ENCODE measurements around the gene VTI1B.

DNA sequence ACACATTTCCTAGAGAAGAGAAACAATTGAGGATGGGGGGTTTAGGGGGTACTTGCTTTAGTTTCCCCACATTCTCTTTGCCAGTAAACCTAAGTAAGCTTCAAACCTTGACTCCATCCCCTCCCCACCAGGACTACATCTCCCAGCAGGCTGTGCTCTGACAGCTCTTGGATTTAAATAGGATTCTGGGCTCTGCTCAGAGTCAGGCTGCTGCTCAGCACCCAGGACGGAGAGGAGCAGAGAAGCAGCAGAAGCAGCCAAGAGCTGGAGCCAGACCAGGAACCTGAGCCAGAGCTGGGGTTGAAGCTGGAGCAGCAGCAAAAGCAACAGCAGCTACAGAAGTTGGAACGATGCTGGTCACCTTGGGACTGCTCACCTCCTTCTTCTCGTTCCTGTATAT, 47.9 kb upstream of the VTI1B start:
- TF ChIP-seq EP300 (IDR thresholded peaks at IDR 0.05) (no peak), CEBPB (IDR thresholded peaks at IDR 0.05) (no peak), MAFK (IDR thresholded peaks at IDR 0.05; ENCODE audit: partially characterized antibody) (no peak), RFX5 (IDR thresholded peaks at IDR 0.05) (no peak), BHLHE40 (IDR thresholded peaks at IDR 0.05; ENCODE audit: low read depth, low read length) (no peak), POLR2A (IDR thresholded peaks at IDR 0.05; ENCODE audit: low read length) (no peak), HDAC2 (IDR thresholded peaks at IDR 0.05) (no peak)
- TF ChIP-seq, protein P1, sequence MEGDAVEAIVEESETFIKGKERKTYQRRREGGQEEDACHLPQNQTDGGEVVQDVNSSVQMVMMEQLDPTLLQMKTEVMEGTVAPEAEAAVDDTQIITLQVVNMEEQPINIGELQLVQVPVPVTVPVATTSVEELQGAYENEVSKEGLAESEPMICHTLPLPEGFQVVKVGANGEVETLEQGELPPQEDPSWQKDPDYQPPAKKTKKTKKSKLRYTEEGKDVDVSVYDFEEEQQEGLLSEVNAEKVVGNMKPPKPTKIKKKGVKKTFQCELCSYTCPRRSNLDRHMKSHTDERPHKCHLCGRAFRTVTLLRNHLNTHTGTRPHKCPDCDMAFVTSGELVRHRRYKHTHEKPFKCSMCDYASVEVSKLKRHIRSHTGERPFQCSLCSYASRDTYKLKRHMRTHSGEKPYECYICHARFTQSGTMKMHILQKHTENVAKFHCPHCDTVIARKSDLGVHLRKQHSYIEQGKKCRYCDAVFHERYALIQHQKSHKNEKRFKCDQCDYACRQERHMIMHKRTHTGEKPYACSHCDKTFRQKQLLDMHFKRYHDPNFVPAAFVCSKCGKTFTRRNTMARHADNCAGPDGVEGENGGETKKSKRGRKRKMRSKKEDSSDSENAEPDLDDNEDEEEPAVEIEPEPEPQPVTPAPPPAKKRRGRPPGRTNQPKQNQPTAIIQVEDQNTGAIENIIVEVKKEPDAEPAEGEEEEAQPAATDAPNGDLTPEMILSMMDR (IDR thresholded peaks at IDR 0.05) = no peak
- TF ChIP-seq, protein P2, sequence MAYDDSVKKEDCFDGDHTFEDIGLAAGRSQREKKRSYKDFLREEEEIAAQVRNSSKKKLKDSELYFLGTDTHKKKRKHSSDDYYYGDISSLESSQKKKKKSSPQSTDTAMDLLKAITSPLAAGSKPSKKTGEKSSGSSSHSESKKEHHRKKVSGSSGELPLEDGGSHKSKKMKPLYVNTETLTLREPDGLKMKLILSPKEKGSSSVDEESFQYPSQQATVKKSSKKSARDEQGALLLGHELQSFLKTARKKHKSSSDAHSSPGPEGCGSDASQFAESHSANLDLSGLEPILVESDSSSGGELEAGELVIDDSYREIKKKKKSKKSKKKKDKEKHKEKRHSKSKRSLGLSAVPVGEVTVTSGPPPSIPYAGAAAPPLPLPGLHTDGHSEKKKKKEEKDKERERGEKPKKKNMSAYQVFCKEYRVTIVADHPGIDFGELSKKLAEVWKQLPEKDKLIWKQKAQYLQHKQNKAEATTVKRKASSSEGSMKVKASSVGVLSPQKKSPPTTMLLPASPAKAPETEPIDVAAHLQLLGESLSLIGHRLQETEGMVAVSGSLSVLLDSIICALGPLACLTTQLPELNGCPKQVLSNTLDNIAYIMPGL (CRISPR knock-in tag; IDR thresholded peaks at IDR 0.05; ENCODE audit: borderline replicate concordance) = no peak
- TF ChIP-seq, protein P3, sequence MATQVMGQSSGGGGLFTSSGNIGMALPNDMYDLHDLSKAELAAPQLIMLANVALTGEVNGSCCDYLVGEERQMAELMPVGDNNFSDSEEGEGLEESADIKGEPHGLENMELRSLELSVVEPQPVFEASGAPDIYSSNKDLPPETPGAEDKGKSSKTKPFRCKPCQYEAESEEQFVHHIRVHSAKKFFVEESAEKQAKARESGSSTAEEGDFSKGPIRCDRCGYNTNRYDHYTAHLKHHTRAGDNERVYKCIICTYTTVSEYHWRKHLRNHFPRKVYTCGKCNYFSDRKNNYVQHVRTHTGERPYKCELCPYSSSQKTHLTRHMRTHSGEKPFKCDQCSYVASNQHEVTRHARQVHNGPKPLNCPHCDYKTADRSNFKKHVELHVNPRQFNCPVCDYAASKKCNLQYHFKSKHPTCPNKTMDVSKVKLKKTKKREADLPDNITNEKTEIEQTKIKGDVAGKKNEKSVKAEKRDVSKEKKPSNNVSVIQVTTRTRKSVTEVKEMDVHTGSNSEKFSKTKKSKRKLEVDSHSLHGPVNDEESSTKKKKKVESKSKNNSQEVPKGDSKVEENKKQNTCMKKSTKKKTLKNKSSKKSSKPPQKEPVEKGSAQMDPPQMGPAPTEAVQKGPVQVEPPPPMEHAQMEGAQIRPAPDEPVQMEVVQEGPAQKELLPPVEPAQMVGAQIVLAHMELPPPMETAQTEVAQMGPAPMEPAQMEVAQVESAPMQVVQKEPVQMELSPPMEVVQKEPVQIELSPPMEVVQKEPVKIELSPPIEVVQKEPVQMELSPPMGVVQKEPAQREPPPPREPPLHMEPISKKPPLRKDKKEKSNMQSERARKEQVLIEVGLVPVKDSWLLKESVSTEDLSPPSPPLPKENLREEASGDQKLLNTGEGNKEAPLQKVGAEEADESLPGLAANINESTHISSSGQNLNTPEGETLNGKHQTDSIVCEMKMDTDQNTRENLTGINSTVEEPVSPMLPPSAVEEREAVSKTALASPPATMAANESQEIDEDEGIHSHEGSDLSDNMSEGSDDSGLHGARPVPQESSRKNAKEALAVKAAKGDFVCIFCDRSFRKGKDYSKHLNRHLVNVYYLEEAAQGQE (IDR thresholded peaks at IDR 0.05) = no peak
- TF ChIP-seq, protein P4, sequence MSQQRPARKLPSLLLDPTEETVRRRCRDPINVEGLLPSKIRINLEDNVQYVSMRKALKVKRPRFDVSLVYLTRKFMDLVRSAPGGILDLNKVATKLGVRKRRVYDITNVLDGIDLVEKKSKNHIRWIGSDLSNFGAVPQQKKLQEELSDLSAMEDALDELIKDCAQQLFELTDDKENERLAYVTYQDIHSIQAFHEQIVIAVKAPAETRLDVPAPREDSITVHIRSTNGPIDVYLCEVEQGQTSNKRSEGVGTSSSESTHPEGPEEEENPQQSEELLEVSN (IDR thresholded peaks at IDR 0.05; ENCODE audit: borderline replicate concordance, low read depth) = no peak

Measured in A549 (cell line).